Vagina (tissue), 2 donors: ENCODE measurements around the gene P4HA2. TPM values are rescaled to one million over a fixed set of nuclear protein-coding genes. Genes with fewer than 3 reads are reported as not detected.

Source experiments
- DNase-seq, 2 donors: peaks; one replicate each; pipeline ENCODE4 v3.0.0-alpha.2; 2017; ENCODE audit errors: extremely low spot score in 2 of 2
- H3K27ac ChIP-seq: fragments of 200-600 bp; sonication (generic); one replicate; pipeline ENCODE4 v1.5.1; 2019
- H3K27me3 ChIP-seq: fragments of 200-600 bp; sonication (generic); one replicate; pipeline ENCODE4 v1.5.1; 2019
- H3K36me3 ChIP-seq, 2 donors: fragments of 200-600 bp; sonication (generic); one replicate each; pipeline ENCODE4 v1.5.1; 2017 to 2019
- H3K4me1 ChIP-seq: fragments of 200-600 bp; sonication (generic); one replicate; pipeline ENCODE4 v1.5.1; 2019
- H3K4me3 ChIP-seq, 2 donors: fragments of 200-600 bp; sonication (generic); 1 replicate in 1 of 2; 2 replicates in 1 of 2; pipeline ENCODE4 v1.5.1; 2016 to 2019
- H3K9me3 ChIP-seq: fragments of 200-600 bp; sonication (generic); one replicate; pipeline ENCODE4 v1.5.1; 2019
- POLR2A ChIP-seq, 2 donors: fragments of 450-650 bp; IDR thresholded peaks; one replicate each; pipeline ENCODE4 v1.6.1; 2017; ENCODE audit warnings: antibody characterized with exemption in 2 of 2, mild to moderate bottlenecking in 2 of 2, moderate library complexity in 2 of 2
- POLR2AphosphoS5 ChIP-seq, 2 donors: sonication (generic); formaldehyde crosslinking; IDR thresholded peaks; one replicate each; pipeline ENCODE4 v1.9.0; 2017; ENCODE audit warnings: antibody characterized with exemption in 2 of 2, mild to moderate bottlenecking in 2 of 2, low read depth in 1 of 2; ENCODE audit not compliant: insufficient read depth in 1 of 2
- intact Hi-C: fragments of 100-400 bp; cut with DNase I; formaldehyde crosslinking; loops from one replicate; pipeline ENCODE4 v1.15.1; 2023
- total RNA-seq: library from RNA; depleted of rRNA; stranded (reverse); fragments of >200 nt; gene quantifications from one replicate; pipeline ENCODE4 v1.2.3, GENCODE V29; 2016
- TF ChIP-seq, protein P1 (sequence below), 3 experiments: fragments of 450-650 bp in 2 of 3; fragments of 200-600 bp in 1 of 3; sonication (generic) in 1 of 3; IDR thresholded peaks; one replicate each; pipeline ENCODE4 v1.5.1; 2017 to 2019; ENCODE audit warnings: antibody characterized with exemption in 3 of 3, mild to moderate bottlenecking in 2 of 3, moderate library complexity in 2 of 3

P4HA2 gene
- total RNA-seq, 1 donor from 2014 or later = 42.0 TPM

GRCh38 chr5:132237670-132238069 is 10.0 kb upstream of the P4HA2 start:
- TF ChIP-seq POLR2A (IDR thresholded peaks at IDR 0.05) (no peak), POLR2AphosphoS5 (IDR thresholded peaks at IDR 0.05; ENCODE audit: insufficient read depth in 1 of 2, low read depth in 1 of 2) (no peak)
- TF ChIP-seq, protein P1, sequence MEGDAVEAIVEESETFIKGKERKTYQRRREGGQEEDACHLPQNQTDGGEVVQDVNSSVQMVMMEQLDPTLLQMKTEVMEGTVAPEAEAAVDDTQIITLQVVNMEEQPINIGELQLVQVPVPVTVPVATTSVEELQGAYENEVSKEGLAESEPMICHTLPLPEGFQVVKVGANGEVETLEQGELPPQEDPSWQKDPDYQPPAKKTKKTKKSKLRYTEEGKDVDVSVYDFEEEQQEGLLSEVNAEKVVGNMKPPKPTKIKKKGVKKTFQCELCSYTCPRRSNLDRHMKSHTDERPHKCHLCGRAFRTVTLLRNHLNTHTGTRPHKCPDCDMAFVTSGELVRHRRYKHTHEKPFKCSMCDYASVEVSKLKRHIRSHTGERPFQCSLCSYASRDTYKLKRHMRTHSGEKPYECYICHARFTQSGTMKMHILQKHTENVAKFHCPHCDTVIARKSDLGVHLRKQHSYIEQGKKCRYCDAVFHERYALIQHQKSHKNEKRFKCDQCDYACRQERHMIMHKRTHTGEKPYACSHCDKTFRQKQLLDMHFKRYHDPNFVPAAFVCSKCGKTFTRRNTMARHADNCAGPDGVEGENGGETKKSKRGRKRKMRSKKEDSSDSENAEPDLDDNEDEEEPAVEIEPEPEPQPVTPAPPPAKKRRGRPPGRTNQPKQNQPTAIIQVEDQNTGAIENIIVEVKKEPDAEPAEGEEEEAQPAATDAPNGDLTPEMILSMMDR (IDR thresholded peaks at IDR 0.05) = no peak
- H3K9me3 ChIP-seq = no peaks in the 10 kb centered on the region
- H3K27me3 ChIP-seq = no peaks in the 10 kb centered on the region
- H3K27ac ChIP-seq = no peak overlapping the region
- no peaks in the 10 kb centered on the region for H3K4me1 ChIP-seq
- no peak for DNase-seq
- H3K36me3 ChIP-seq = no peaks in the 10 kb centered on the region
- intact Hi-C loops = no loop called here
- H3K4me3 ChIP-seq = no peak overlapping the region

DNA sequence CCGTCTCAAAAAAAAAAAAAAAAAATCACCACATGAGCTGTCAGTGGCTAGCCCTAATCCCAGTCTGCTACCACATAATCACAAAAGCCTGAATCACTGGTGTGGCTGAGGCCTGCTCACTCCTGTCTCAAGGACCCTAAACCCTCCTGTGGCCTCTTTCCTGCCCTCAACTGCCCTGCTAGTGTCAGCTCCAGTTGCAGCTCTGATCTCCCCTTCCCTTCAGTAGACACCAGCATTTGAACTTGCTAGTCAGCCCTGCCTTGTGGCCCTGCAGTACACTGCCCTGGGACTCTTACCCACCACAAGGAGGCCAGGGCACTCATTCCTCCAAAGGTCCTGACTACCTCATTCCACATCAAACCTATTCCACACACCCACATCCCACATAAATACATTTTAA is 9.5 kb upstream of the P4HA2 start:
- intact Hi-C loops = no loop called here
- Histone ChIP-seq H3K4me1 (no peaks in the 10 kb centered on the region), H3K27ac (no peak overlapping the region), H3K36me3 (no peaks in the 10 kb centered on the region), H3K9me3 (no peaks in the 10 kb centered on the region), H3K4me3 (no peak overlapping the region), H3K27me3 (no peaks in the 10 kb centered on the region)
- TF ChIP-seq, protein P1 (IDR thresholded peaks at IDR 0.05) = no peak
- TF ChIP-seq POLR2A (IDR thresholded peaks at IDR 0.05) = no peak
- no peak for TF ChIP-seq POLR2AphosphoS5 (IDR thresholded peaks at IDR 0.05; ENCODE audit: insufficient read depth in 1 of 2, low read depth in 1 of 2)
- no peak for DNase-seq

GRCh38 chr5:132235340-132235739 is 7.7 kb upstream of the P4HA2 start:
- no peaks in the 10 kb centered on the region for H3K9me3 ChIP-seq
- H3K27ac ChIP-seq = no peak overlapping the region
- no peaks in the 10 kb centered on the region for H3K4me1 ChIP-seq
- peak in 1 of 2 donors; percentile 67 for DNase-seq
- intact Hi-C loops = no loop called here
- no peaks in the 10 kb centered on the region for H3K36me3 ChIP-seq
- H3K27me3 ChIP-seq = no peaks in the 10 kb centered on the region
- no peak overlapping the region for H3K4me3 ChIP-seq
- TF ChIP-seq, protein P1 (IDR thresholded peaks at IDR 0.05) = no peak
- TF ChIP-seq POLR2A (IDR thresholded peaks at IDR 0.05) = no peak
- TF ChIP-seq POLR2AphosphoS5 (IDR thresholded peaks at IDR 0.05; ENCODE audit: insufficient read depth in 1 of 2, low read depth in 1 of 2) = no peak

- peak in 1 of 2 donors; percentile 76 for DNase-seq
- Histone ChIP-seq H3K27me3 (no peaks in the 10 kb centered on the region), H3K9me3 (no peaks in the 10 kb centered on the region), H3K27ac (no peak overlapping the region), H3K36me3 (no peaks in the 10 kb centered on the region), H3K4me3 (no peak overlapping the region), H3K4me1 (no peaks in the 10 kb centered on the region)
- intact Hi-C loops = no loop called here
- TF ChIP-seq POLR2A (IDR thresholded peaks at IDR 0.05) (no peak), POLR2AphosphoS5 (IDR thresholded peaks at IDR 0.05; ENCODE audit: insufficient read depth in 1 of 2, low read depth in 1 of 2) (no peak)
- TF ChIP-seq, protein P1 (IDR thresholded peaks at IDR 0.05) = no peak
Observed at GRCh38 chr5:132234684-132235062, 7.0 kb upstream of the P4HA2 start.

DNA sequence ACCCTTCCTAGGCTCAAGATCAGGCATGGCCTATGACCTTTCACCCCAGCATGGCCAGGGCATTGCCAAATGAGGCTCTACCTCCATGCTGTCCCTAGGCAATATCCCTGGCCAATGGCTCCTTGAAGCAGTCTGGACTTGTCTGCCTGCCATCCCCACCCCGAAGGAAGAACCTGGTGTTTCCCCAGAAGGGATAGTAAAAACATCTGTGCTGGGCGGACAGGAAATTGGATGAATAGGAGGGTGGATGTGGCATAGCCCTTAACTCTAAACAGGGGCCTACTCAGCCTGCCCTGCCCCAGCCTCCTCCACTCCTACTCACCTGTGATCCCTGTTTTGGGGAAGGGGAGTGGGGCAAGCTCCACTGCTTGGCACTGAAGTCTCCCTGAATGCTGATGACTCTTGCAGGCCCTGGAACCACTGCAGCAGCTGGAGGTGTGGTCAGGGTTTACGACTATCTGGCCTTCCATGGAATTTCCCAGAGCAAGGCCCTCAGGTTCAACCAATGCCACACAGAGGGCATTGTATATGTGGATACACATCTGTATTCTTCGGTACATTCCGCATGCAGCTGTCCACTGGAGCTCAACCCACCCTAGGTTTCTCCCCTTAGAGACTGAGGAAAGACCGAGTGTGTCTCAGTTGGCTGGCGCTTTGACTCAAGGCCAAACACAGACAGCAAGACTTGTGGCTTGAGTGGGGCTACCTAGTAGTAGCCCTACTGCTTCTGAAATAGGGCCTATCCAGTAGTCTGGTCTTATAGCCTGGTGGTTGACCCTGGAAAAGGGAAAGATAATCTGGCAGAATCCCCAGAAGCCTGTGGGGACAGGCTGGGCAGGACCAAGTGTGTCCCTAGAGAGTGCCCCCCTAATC is 6.4 kb upstream of the P4HA2 start:
- DNase-seq = peak in 1 of 2 donors; percentile 83
- intact Hi-C loops = no loop called here
- Histone ChIP-seq H3K36me3 (no peaks in the 10 kb centered on the region), H3K9me3 (no peaks in the 10 kb centered on the region), H3K4me3 (no peak overlapping the region), H3K27ac (no peak overlapping the region), H3K27me3 (no peaks in the 10 kb centered on the region), H3K4me1 (no peaks in the 10 kb centered on the region)
- TF ChIP-seq, protein P1 (IDR thresholded peaks at IDR 0.05) = no peak
- TF ChIP-seq POLR2AphosphoS5 (IDR thresholded peaks at IDR 0.05; ENCODE audit: insufficient read depth in 1 of 2, low read depth in 1 of 2) (no peak), POLR2A (IDR thresholded peaks at IDR 0.05) (no peak)
